ENCODE measurements around the gene SYT2. TPM values are rescaled to one million over a fixed set of nuclear protein-coding genes. Genes with fewer than 3 reads are reported as not detected.

Gene SYT2
- total and polyA plus RNA-seq, 9 of the 15 experiments (the other 6 are each of a cell fraction or from before 2014, with no cell fraction given) = not detected

- TF ChIP-seq HDAC8 (tag; IDR thresholded peaks at IDR 0.05) = no peak
- TF ChIP-seq, protein P1, sequence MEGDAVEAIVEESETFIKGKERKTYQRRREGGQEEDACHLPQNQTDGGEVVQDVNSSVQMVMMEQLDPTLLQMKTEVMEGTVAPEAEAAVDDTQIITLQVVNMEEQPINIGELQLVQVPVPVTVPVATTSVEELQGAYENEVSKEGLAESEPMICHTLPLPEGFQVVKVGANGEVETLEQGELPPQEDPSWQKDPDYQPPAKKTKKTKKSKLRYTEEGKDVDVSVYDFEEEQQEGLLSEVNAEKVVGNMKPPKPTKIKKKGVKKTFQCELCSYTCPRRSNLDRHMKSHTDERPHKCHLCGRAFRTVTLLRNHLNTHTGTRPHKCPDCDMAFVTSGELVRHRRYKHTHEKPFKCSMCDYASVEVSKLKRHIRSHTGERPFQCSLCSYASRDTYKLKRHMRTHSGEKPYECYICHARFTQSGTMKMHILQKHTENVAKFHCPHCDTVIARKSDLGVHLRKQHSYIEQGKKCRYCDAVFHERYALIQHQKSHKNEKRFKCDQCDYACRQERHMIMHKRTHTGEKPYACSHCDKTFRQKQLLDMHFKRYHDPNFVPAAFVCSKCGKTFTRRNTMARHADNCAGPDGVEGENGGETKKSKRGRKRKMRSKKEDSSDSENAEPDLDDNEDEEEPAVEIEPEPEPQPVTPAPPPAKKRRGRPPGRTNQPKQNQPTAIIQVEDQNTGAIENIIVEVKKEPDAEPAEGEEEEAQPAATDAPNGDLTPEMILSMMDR (IDR thresholded peaks at IDR 0.05 in 2 of 3, conservative IDR thresholded peaks at IDR 0.05 in 1 of 3; ENCODE audit: insufficient read depth in 2 of 3, low read depth in 1 of 3, low read length in 3 of 3) = peak; percentile 68 to 72 (median 70)
- TF ChIP-seq CC2D1A (IDR thresholded peaks at IDR 0.05) = no peak
- TF ChIP-seq EGR1 (conservative IDR thresholded peaks at IDR 0.05) = no peak
- no peak for TF ChIP-seq ADNP (tag; IDR thresholded peaks at IDR 0.05)
- no peak for TF ChIP-seq ARHGAP35 (IDR thresholded peaks at IDR 0.05; ENCODE audit: partially characterized antibody)
- TF ChIP-seq E2F8 (IDR thresholded peaks at IDR 0.05; ENCODE audit: low read depth, partially characterized antibody) = no peak
- no peak for TF ChIP-seq FOXA1 (IDR thresholded peaks at IDR 0.05; ENCODE audit: borderline replicate concordance)
- TF ChIP-seq, protein P2, sequence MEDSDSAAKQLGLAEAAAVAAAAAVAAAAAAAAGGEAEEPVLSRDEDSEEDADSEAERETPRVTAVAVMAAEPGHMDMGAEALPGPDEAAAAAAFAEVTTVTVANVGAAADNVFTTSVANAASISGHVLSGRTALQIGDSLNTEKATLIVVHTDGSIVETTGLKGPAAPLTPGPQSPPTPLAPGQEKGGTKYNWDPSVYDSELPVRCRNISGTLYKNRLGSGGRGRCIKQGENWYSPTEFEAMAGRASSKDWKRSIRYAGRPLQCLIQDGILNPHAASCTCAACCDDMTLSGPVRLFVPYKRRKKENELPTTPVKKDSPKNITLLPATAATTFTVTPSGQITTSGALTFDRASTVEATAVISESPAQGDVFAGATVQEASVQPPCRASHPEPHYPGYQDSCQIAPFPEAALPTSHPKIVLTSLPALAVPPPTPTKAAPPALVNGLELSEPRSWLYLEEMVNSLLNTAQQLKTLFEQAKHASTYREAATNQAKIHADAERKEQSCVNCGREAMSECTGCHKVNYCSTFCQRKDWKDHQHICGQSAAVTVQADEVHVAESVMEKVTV (CRISPR knock-in tag; IDR thresholded peaks at IDR 0.05) = 0 out of 2 replicates have a peak, but pooled peaks have one; percentile 15
- TF ChIP-seq ZNF668 (CRISPR knock-in tag; IDR thresholded peaks at IDR 0.05) = no peak
- no peak for TF ChIP-seq NFE2L1 (tag; IDR thresholded peaks at IDR 0.05; ENCODE audit: borderline replicate concordance, low read depth)
- TF ChIP-seq POLR2H (tag; IDR thresholded peaks at IDR 0.05; ENCODE audit: low read depth) = no peak
- TF ChIP-seq ZNF274 (IDR thresholded peaks at IDR 0.05; ENCODE audit: borderline replicate concordance, low read depth, low read length) = no peak
- TF ChIP-seq, protein P3, sequence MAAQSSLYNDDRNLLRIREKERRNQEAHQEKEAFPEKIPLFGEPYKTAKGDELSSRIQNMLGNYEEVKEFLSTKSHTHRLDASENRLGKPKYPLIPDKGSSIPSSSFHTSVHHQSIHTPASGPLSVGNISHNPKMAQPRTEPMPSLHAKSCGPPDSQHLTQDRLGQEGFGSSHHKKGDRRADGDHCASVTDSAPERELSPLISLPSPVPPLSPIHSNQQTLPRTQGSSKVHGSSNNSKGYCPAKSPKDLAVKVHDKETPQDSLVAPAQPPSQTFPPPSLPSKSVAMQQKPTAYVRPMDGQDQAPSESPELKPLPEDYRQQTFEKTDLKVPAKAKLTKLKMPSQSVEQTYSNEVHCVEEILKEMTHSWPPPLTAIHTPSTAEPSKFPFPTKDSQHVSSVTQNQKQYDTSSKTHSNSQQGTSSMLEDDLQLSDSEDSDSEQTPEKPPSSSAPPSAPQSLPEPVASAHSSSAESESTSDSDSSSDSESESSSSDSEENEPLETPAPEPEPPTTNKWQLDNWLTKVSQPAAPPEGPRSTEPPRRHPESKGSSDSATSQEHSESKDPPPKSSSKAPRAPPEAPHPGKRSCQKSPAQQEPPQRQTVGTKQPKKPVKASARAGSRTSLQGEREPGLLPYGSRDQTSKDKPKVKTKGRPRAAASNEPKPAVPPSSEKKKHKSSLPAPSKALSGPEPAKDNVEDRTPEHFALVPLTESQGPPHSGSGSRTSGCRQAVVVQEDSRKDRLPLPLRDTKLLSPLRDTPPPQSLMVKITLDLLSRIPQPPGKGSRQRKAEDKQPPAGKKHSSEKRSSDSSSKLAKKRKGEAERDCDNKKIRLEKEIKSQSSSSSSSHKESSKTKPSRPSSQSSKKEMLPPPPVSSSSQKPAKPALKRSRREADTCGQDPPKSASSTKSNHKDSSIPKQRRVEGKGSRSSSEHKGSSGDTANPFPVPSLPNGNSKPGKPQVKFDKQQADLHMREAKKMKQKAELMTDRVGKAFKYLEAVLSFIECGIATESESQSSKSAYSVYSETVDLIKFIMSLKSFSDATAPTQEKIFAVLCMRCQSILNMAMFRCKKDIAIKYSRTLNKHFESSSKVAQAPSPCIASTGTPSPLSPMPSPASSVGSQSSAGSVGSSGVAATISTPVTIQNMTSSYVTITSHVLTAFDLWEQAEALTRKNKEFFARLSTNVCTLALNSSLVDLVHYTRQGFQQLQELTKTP (IDR thresholded peaks at IDR 0.05; ENCODE audit: low read depth in 1 of 2, partially characterized antibody in 2 of 2) = no peak
Measured at GRCh38 chr1:202656057-202656456, 54.2 kb downstream of the SYT2 start (continued).
